ENCODE results near the gene WNK2. TPM values are rescaled to one million over a fixed set of nuclear protein-coding genes. Genes with fewer than 3 reads are reported as not detected.

WNK2 gene
- total RNA-seq, 4 donors from 2014 or later, result 155 to 577 (median 259) TPM

GRCh38 chr9:93167185-93167584 is 16.8 kb upstream of the WNK2 start:
- Histone ChIP-seq H3K4me1 (no peaks in the 10 kb centered on the region), H3K9me3 (no peaks in the 10 kb centered on the region), H3K27me3 (no peaks in the 10 kb centered on the region), H3K36me3 (no peaks in the 10 kb centered on the region), H3K27ac (peak overlapping the region in 2 of 4 donors; percentile 52 to 64), H3K4me3 (no peak overlapping the region)
- DNase-seq, result no peak
- TF ChIP-seq POLR2A (IDR thresholded peaks at IDR 0.05), result no peak
- no peak for TF ChIP-seq CTCF (IDR thresholded peaks at IDR 0.05)

- H3K4me1 ChIP-seq, result no peaks in the 10 kb centered on the region
- no peak for DNase-seq
- H3K9me3 ChIP-seq, result no peaks in the 10 kb centered on the region
- no peak overlapping the region for H3K27ac ChIP-seq
- H3K27me3 ChIP-seq, result no peaks in the 10 kb centered on the region
- H3K36me3 ChIP-seq, result no peaks in the 10 kb centered on the region
- no peak overlapping the region for H3K4me3 ChIP-seq
- TF ChIP-seq POLR2A (IDR thresholded peaks at IDR 0.05) (no peak), CTCF (IDR thresholded peaks at IDR 0.05) (no peak)
These were observed 16.1 kb upstream of the WNK2 start for GRCh38 chr9:93167838-93168237.

GRCh38 chr9:93168581-93168980 is 15.4 kb upstream of the WNK2 start:
- H3K4me3 ChIP-seq, result no peak overlapping the region
- H3K9me3 ChIP-seq, result no peaks in the 10 kb centered on the region
- peaks cover 0 to 2% (median 0%) of the 10 kb centered on the region in 4 donors for H3K4me1 ChIP-seq
- no peaks in the 10 kb centered on the region for H3K36me3 ChIP-seq
- TF ChIP-seq POLR2A (IDR thresholded peaks at IDR 0.05) (no peak), CTCF (IDR thresholded peaks at IDR 0.05) (no peak)
- no peak overlapping the region for H3K27ac ChIP-seq
- H3K27me3 ChIP-seq, result no peaks in the 10 kb centered on the region
- DNase-seq, result no peak

GRCh38 chr9:93169444-93169843 is 14.5 kb upstream of the WNK2 start:
- Histone ChIP-seq H3K4me3 (no peak overlapping the region), H3K27ac (no peak overlapping the region), H3K36me3 (no peaks in the 10 kb centered on the region), H3K4me1 (peaks cover 0 to 5% (median 0%) of the 10 kb centered on the region in 4 donors), H3K27me3 (no peaks in the 10 kb centered on the region), H3K9me3 (no peaks in the 10 kb centered on the region)
- DNase-seq, result no peak
- TF ChIP-seq POLR2A (IDR thresholded peaks at IDR 0.05) (no peak), CTCF (IDR thresholded peaks at IDR 0.05) (no peak)

- no peak for DNase-seq
- no peak overlapping the region for H3K4me3 ChIP-seq
- no peaks in the 10 kb centered on the region for H3K9me3 ChIP-seq
- H3K4me1 ChIP-seq, result peaks cover 0 to 5% (median 0%) of the 10 kb centered on the region in 4 donors
- no peaks in the 10 kb centered on the region for H3K36me3 ChIP-seq
- TF ChIP-seq POLR2A (IDR thresholded peaks at IDR 0.05) (no peak), CTCF (IDR thresholded peaks at IDR 0.05) (no peak)
- H3K27ac ChIP-seq, result no peak overlapping the region
- H3K27me3 ChIP-seq, result no peaks in the 10 kb centered on the region
These were observed 13.4 kb upstream of the WNK2 start for GRCh38 chr9:93170571-93170970.
